Smooth muscle cell (in vitro differentiated cells): ENCODE data around the gene CNTN4. TPM values are rescaled to one million over a fixed set of nuclear protein-coding genes. Genes with fewer than 3 reads are reported as not detected.

Experiments
- DNase-seq: peaks from one replicate; lab custom pipeline; 2025; ENCODE audit not compliant: unreplicated experiment; lab: John Stamatoyannopoulos, UW
- H2AFZ ChIP-seq: fragments of 200-600 bp; sonication (generic); 2 replicates; pipeline ENCODE4 v1.6.0; 2016; ENCODE audit warnings: antibody characterized with exemption, low read depth, mild to moderate bottlenecking
- H3F3A ChIP-seq: fragments of 200-600 bp; sonication (generic); 2 replicates; pipeline ENCODE4 v1.6.0; 2017; ENCODE audit warnings: antibody characterized with exemption, low read depth
- H3K27ac ChIP-seq: fragments of 200-600 bp; sonication (generic); 2 replicates; pipeline ENCODE4 v1.5.1; 2016; ENCODE audit warnings: low read depth, mild to moderate bottlenecking
- H3K27me3 ChIP-seq: fragments of 200-600 bp; sonication (generic); 2 replicates; pipeline ENCODE4 v1.6.1; 2016; ENCODE audit warnings: low read depth, mild to moderate bottlenecking
- H3K36me3 ChIP-seq: fragments of 200-600 bp; sonication (generic); 2 replicates; pipeline ENCODE4 v1.5.1; 2016; ENCODE audit warnings: low read depth
- H3K4me1 ChIP-seq: fragments of 200-600 bp; sonication (generic); 2 replicates; pipeline ENCODE4 v1.5.1; 2016; ENCODE audit warnings: low read depth
- H3K4me2 ChIP-seq: fragments of 200-600 bp; sonication (generic); 2 replicates; pipeline ENCODE4 v1.6.0; 2016; ENCODE audit warnings: mild to moderate bottlenecking
- H3K4me3 ChIP-seq: fragments of 200-600 bp; sonication (generic); 2 replicates; pipeline ENCODE4 v1.5.1; 2016; ENCODE audit warnings: mild to moderate bottlenecking
- H3K79me2 ChIP-seq: fragments of 200-600 bp; sonication (generic); 2 replicates; pipeline ENCODE4 v1.6.0; 2016; ENCODE audit warnings: low read depth, mild to moderate bottlenecking
- H3K9ac ChIP-seq: fragments of 200-600 bp; sonication (generic); 2 replicates; pipeline ENCODE4 v1.6.0; 2016; ENCODE audit warnings: low read depth
- H3K9me3 ChIP-seq: fragments of 200-600 bp; sonication (generic); replicated peaks from 2 replicates; pipeline ENCODE4 v1.5.1; 2016; ENCODE audit warnings: low read depth
- H4K20me1 ChIP-seq: fragments of 200-600 bp; sonication (generic); 2 replicates; pipeline ENCODE4 v1.6.0; 2016; ENCODE audit warnings: low read depth
- WGBS: methylation state at CpG from one replicate; pipeline ENCODE4 v1.1.7; 2016; ENCODE audit warnings: low lambda C conversion rate; 5-methylcytosine and 5-hydroxymethylcytosine counted together
- polyA plus RNA-seq: library from polyadenylated mRNA; unstranded; fragments of >200 nt; fragmentation: Nextera tagmentation; extraction: Ambion mirVana; gene quantifications from 2 replicates; pipeline ENCODE4 v1.2.1, GENCODE V29; 2016
- total RNA-seq: library from RNA; depleted of rRNA; stranded (reverse); fragments of >200 nt; gene quantifications from 2 replicates; pipeline ENCODE4 v1.2.3, GENCODE V29; 2014
- TF ChIP-seq, protein P1 (sequence below): fragments of 200-600 bp; sonication (generic); IDR thresholded peaks from 2 replicates; pipeline ENCODE4 v1.5.1; 2017; ENCODE audit warnings: borderline replicate concordance, mild to moderate bottlenecking, antibody characterized with exemption; ENCODE audit not compliant: insufficient read depth, poor library complexity, severe bottlenecking

Gene CNTN4
- total and polyA plus RNA-seq, 2 experiments from 2014 or later = 12.1 to 15.8 TPM

DNA sequence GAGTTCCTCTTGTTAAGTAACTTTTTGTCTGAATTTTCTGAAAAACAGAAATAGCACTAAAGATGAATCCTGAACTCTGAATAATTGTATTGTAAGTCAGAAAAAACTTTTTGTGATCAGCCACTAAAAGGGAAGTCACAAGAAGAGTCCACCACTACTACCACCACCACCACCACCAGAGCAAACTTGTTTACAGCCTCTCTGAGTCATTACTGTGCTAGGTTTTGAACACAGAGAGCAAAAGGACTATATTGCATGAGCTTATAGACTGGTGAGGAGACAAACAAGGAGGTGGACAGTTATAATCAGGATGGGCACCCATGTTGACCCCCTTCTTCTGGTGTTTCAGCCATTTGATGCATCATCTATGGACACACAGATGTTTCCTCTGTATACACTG lies 869.8 kb downstream of the CNTN4 start:
- H3K4me1 ChIP-seq = peaks cover 4% of the 10 kb centered on the region
- H3K27ac ChIP-seq = peak overlapping the region; percentile 42
- H3K79me2 ChIP-seq = no peaks in the 10 kb centered on the region
- no peaks in the 10 kb centered on the region for H3K36me3 ChIP-seq
- H3K9me3 ChIP-seq = no peaks in the 10 kb centered on the region
- no peak overlapping the region for H3K9ac ChIP-seq
- TF ChIP-seq, protein P1, sequence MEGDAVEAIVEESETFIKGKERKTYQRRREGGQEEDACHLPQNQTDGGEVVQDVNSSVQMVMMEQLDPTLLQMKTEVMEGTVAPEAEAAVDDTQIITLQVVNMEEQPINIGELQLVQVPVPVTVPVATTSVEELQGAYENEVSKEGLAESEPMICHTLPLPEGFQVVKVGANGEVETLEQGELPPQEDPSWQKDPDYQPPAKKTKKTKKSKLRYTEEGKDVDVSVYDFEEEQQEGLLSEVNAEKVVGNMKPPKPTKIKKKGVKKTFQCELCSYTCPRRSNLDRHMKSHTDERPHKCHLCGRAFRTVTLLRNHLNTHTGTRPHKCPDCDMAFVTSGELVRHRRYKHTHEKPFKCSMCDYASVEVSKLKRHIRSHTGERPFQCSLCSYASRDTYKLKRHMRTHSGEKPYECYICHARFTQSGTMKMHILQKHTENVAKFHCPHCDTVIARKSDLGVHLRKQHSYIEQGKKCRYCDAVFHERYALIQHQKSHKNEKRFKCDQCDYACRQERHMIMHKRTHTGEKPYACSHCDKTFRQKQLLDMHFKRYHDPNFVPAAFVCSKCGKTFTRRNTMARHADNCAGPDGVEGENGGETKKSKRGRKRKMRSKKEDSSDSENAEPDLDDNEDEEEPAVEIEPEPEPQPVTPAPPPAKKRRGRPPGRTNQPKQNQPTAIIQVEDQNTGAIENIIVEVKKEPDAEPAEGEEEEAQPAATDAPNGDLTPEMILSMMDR = no peak
- no peak for DNase-seq
- H3K4me3 ChIP-seq = no peak overlapping the region
- no peaks in the 10 kb centered on the region for H4K20me1 ChIP-seq
- H3K27me3 ChIP-seq = no peaks in the 10 kb centered on the region
- no peak overlapping the region for H2AFZ ChIP-seq
- peaks cover 6% of the 10 kb centered on the region for H3F3A ChIP-seq
- peak overlapping the region; percentile 49 for H3K4me2 ChIP-seq

DNA sequence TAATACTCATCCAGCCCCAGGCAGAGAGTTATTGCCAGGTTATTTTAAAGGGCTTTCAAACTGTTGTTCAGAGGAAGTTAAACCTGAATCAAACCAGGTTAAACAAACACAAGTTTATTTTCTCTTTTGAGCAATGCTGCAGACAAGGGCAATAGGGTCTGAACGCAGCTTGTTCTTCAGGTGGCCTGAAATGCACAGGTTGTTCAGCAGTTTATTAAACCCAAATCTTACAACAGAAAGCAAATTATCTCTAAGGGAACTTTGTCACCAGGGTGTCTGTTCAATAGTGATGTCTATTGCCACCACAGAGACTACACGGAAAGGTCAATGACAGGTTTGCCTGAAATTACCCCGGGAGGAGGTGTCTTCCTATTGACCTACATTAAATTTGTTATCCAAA lies 877.5 kb downstream of the CNTN4 start:
- TF ChIP-seq, protein P1 = no peak
- WGBS = 96% methylated on average over 3 of the region's 3 CpGs
- H2AFZ ChIP-seq = no peak overlapping the region
- no peak for DNase-seq
- no peaks in the 10 kb centered on the region for H3K9me3 ChIP-seq
- H4K20me1 ChIP-seq = no peaks in the 10 kb centered on the region
- no peaks in the 10 kb centered on the region for H3K4me1 ChIP-seq
- H3K36me3 ChIP-seq = no peaks in the 10 kb centered on the region
- H3K27me3 ChIP-seq = no peaks in the 10 kb centered on the region
- H3K79me2 ChIP-seq = no peaks in the 10 kb centered on the region
- H3K4me2 ChIP-seq = no peak overlapping the region
- no peak overlapping the region for H3K4me3 ChIP-seq
- H3K27ac ChIP-seq = no peak overlapping the region
- H3K9ac ChIP-seq = no peak overlapping the region
- no peaks in the 10 kb centered on the region for H3F3A ChIP-seq

DNA sequence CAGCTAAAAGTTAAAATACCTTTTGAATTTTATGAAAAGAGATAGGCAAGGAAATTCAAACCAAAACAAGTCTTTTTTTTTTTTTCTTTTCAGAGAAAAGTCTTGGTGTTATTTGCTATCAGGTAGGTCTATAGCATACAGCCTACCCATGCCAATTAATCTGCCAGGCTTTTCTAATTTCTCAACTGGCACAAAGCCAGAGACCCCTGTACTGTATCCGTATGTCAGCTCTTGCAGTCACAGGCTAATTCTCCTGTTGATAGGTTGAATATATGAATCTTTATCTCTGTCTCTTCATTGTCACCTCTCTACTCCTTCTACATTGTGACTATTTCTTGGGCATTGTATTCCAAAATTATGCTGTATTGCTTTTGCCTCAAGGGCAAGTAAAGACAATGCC lies 878.1 kb downstream of the CNTN4 start:
- Histone ChIP-seq H3K4me3 (no peak overlapping the region), H3K4me1 (no peaks in the 10 kb centered on the region), H3K79me2 (no peaks in the 10 kb centered on the region), H3K36me3 (no peaks in the 10 kb centered on the region), H3F3A (no peaks in the 10 kb centered on the region), H3K4me2 (no peak overlapping the region), H3K27ac (no peak overlapping the region), H2AFZ (no peak overlapping the region), H3K9me3 (no peaks in the 10 kb centered on the region), H3K27me3 (no peaks in the 10 kb centered on the region), H3K9ac (no peak overlapping the region), H4K20me1 (no peaks in the 10 kb centered on the region)
- TF ChIP-seq, protein P1 = no peak
- no peak for DNase-seq
- 90% methylated on average over 1 of the region's 1 CpG for WGBS

DNA sequence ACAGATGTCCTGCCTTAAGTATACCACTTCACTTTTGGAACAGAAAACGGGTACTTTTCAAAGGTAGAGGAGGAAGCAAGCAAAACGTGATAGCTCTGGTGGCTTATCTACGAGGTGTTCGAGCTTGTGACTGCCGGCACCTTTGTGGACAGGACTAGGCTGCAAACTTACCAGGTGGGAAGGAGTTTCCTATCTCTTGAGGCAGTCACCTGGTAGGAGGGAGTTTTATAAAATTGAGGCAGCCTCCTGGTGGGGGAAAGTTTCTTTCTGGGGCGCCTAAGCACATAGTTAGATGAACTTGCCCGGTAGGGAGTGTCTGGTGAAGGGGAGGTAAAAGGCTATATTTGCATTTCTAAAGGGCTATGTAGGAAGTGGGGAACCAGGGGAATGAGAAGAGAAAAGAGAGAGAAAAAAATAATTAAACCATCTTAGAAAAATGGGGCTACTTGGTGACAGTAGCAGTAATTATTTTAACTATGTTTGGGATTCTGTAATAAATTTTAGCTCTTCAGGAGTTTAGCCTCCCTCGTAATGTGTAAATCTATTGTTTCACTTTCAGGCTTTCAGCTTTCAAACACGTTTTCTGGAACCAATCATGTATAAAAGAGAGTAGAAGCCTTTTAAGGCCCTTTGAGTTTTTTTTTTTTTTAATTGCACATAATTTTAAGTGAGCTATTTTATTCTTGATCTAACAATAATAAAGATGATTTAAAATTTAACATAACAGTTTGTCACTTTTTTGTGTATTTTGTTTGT lies 880.5 kb downstream of the CNTN4 start:
- Histone ChIP-seq H3K27ac (no peak overlapping the region), H3F3A (no peaks in the 10 kb centered on the region), H3K4me3 (no peak overlapping the region)

More for the DNA sequence above, 880.5 kb downstream of the CNTN4 start:
- no peak overlapping the region for H2AFZ ChIP-seq
- no peaks in the 10 kb centered on the region for H3K79me2 ChIP-seq
- no peaks in the 10 kb centered on the region for H3K36me3 ChIP-seq
- H3K27me3 ChIP-seq = no peaks in the 10 kb centered on the region
- H3K4me1 ChIP-seq = no peaks in the 10 kb centered on the region
- no peaks in the 10 kb centered on the region for H3K9me3 ChIP-seq
- H4K20me1 ChIP-seq = no peaks in the 10 kb centered on the region
- no peak for DNase-seq
- TF ChIP-seq, protein P1 = no peak
- 62% methylated on average over 9 of the region's 9 CpGs for WGBS
- no peak overlapping the region for H3K4me2 ChIP-seq
- H3K9ac ChIP-seq = no peak overlapping the region
